Kidney epithelial cell (primary cell): Measurements from ENCODE around the gene PTPN1. TPM values are rescaled to one million over a fixed set of nuclear protein-coding genes. Genes with fewer than 3 reads are reported as not detected.

Source experiments
- DNase-seq: peaks from one replicate; pipeline ENCODE4 v3.0.0-alpha.2; 2010; ENCODE audit warnings: low read depth
- H3K27me3 ChIP-seq: 2 replicates; pipeline ENCODE4 v1.6.0; 2011; ENCODE audit warnings: low read length; ENCODE audit not compliant: control insufficient read depth, insufficient read depth
- H3K36me3 ChIP-seq: 2 replicates; pipeline ENCODE4 v1.5.1; 2011; ENCODE audit warnings: low read length; ENCODE audit not compliant: control insufficient read depth, insufficient read depth
- H3K4me3 ChIP-seq: 2 replicates; pipeline ENCODE4 v1.5.1; 2011; ENCODE audit warnings: low read depth, mild to moderate bottlenecking, control low read depth, low read length
- total RNA-seq: library from RNA; depleted of rRNA; stranded (reverse); fragments of >200 nt; gene quantifications from 2 replicates; pipeline ENCODE4 v1.2.3, GENCODE V29; 2015
- TF ChIP-seq, protein P1 (sequence below): IDR thresholded peaks from 2 replicates; pipeline ENCODE4 v1.5.1; 2011; ENCODE audit warnings: mild to moderate bottlenecking, moderate library complexity, low read length, control low read depth, inconsistent platforms; ENCODE audit not compliant: insufficient read depth, poor library complexity, severe bottlenecking

Gene PTPN1
- total RNA-seq, 1 donor from 2014 or later, result 36.9 TPM

DNA sequence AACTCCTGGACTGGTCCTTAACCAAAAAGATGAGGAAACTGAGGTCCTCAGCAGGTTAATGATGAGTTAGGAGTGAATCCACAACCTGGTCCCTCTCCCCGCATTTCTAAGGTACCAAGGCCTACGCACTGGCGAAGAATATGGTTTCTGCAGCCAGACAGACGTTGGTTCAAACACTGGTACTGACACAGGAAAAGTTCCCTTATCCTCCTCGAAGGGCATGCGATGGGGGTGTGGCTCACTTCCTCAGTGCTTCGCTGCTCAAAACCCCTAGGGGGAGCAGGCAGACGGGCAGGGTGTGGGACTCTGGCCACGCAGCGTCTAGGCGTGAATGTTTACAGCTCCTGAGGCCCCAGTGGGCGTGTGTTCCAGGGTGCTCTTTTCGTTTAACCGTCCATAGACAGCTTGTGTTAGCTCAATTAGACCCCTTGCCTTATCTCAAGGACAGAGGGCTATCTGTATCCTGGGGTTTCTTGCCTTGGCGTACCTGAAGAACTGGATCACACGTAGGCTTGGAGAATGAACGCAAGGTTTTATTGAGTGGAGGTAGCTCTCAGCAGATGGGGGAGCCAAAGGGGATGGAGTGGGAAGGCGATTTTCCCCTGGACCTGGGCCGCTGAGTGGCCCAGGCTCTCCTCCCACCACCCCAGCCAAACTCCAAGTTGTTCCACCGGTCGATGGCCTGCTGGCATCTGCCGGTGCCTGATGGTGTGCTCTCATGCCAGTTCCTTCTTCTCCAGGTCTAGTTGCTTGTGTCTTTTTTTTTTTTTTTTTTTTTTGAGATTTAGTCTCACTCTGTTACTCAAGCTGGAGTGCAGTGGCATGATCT, 31.8 kb upstream of the PTPN1 start:
- no peak overlapping the region for H3K4me3 ChIP-seq
- DNase-seq, result no peak
- H3K27me3 ChIP-seq, result no peaks in the 10 kb centered on the region
- TF ChIP-seq, protein P1, sequence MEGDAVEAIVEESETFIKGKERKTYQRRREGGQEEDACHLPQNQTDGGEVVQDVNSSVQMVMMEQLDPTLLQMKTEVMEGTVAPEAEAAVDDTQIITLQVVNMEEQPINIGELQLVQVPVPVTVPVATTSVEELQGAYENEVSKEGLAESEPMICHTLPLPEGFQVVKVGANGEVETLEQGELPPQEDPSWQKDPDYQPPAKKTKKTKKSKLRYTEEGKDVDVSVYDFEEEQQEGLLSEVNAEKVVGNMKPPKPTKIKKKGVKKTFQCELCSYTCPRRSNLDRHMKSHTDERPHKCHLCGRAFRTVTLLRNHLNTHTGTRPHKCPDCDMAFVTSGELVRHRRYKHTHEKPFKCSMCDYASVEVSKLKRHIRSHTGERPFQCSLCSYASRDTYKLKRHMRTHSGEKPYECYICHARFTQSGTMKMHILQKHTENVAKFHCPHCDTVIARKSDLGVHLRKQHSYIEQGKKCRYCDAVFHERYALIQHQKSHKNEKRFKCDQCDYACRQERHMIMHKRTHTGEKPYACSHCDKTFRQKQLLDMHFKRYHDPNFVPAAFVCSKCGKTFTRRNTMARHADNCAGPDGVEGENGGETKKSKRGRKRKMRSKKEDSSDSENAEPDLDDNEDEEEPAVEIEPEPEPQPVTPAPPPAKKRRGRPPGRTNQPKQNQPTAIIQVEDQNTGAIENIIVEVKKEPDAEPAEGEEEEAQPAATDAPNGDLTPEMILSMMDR, result peak; percentile 61
- no peaks in the 10 kb centered on the region for H3K36me3 ChIP-seq

DNA sequence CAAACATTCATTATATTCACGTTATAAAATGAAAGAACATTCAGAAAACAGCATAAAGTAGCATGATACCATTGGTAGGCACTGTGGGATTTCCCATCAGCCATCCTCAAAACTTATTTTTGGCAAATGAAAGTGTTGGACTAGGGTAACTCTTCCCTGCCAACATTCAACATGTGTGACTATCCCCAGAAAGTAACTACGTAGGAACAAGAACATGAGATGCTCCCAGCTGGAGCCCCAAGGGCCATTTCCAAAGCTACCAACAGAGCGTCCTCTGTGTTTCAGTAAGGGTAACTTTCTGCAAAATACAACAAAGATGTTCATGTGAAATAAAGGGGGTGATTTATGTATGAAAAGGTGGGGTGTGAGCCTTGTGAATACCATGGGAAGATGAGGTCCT, 28.4 kb upstream of the PTPN1 start:
- DNase-seq, result no peak
- Histone ChIP-seq H3K27me3 (no peaks in the 10 kb centered on the region), H3K36me3 (no peaks in the 10 kb centered on the region), H3K4me3 (no peak overlapping the region)
- TF ChIP-seq, protein P1, result no peak

DNA sequence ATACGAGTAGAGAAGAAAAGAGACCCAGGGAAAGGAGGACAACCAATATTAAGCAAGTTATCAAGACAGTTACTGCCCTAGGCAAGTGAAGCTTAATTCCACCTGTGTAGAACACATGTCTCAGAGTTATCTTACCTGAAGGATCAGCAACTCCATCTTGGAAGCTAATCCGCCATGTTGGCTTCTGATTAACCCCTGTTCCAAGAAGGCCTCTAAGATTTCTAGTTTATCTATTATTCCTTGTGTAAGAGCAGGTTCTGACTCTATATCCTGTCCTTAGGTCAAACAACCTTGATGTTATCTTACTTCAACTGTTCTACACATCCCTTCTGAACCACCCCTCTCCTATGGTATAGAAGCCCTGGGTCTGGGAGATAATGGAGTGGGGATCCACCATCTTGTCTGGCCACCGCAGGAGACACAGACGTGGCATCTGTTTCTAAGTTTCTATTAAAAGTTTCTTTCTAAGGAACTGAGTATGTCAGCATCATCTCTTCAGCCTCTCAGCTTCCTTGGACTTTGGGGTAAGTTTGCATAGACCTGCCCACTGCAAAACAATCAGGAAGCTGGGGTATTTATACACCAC, 27.7 kb upstream of the PTPN1 start:
- Histone ChIP-seq H3K4me3 (no peak overlapping the region), H3K27me3 (no peaks in the 10 kb centered on the region), H3K36me3 (no peaks in the 10 kb centered on the region)
- DNase-seq, result no peak
- TF ChIP-seq, protein P1, result no peak

DNA sequence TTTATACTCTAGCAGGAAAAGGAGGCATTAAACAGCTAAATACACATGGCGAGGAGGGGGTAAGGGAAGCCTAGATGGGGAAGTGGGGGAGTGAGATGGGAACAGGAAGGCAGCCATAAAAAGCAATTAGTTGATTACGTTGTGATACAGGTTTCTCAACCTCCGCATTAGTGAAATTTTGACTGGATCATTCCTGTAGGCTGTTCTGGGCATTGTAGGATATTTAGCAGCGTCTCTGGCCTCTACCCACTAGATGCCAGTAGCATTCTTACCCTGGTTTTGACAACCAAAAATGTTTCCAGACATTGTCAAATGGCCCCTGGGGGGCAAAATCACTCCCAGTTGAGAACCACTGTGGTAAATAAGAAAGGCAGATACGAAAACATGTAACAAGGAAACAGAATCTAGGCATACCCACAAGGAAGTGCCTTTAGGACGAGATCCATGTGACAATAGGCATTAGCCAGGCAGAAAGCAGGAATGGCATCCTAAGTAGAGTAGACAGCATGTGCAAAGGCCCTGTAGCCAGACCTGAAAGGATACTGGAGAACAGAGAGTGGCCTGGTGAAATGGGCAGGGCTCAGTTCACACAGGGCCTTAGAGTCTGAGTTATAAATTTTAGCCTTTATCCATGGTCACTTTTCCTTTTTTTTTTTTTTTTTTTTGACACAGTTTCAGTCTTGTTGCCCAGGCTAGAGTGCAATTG, 25.8 kb upstream of the PTPN1 start:
- TF ChIP-seq, protein P1, result no peak
- Histone ChIP-seq H3K36me3 (no peaks in the 10 kb centered on the region), H3K27me3 (no peaks in the 10 kb centered on the region), H3K4me3 (no peak overlapping the region)
- DNase-seq, result no peak

DNA sequence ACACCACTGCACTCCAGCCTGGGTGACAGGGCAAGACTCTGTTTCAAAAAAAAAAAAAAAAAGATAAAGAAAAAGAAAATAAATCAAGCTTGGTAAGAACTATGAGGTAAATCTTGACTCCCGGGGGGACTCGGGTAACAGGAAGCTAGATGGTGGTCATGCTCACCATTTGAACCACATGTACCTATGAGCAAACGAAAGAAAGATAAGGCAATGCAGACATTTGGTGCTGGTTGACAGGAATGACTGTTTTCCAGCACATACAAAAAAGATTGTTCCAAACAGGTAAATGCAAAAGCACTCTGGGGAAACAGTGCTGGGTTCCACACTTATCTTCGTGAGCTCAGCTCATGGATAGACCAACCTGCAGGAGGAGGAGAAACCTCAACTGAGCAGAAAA, 22.8 kb upstream of the PTPN1 start:
- Histone ChIP-seq H3K4me3 (no peak overlapping the region), H3K36me3 (no peaks in the 10 kb centered on the region), H3K27me3 (no peaks in the 10 kb centered on the region)
- TF ChIP-seq, protein P1, result no peak
- DNase-seq, result no peak
